Thoracic aorta (tissue), 2 donors: ENCODE data around the gene COL8A1. TPM values are rescaled to one million over a fixed set of nuclear protein-coding genes. Genes with fewer than 3 reads are reported as not detected.

ENCODE experiments used
- ATAC-seq: fragments of 150-250 bp; one replicate; pipeline ENCODE4 v1.8.0; 2017; ENCODE audit warnings: low read depth; ENCODE audit not compliant: insufficient number of reproducible peaks, low FRiP score
- DNase-seq: peaks from one replicate; pipeline ENCODE4 v3.0.0-alpha.2; 2020; ENCODE audit warnings: low spot score
- H3K27ac ChIP-seq, 2 donors: fragments of 200-600 bp; sonication (generic); 1 replicate in 1 of 2; 2 replicates in 1 of 2; pipeline ENCODE4 v1.5.1; 2016; ENCODE audit warnings: mild to moderate bottlenecking in 2 of 2, moderate library complexity in 2 of 2
- H3K27me3 ChIP-seq: fragments of 200-600 bp; sonication (generic); replicated peaks from 2 replicates; pipeline ENCODE4 v1.6.0; 2016; ENCODE audit warnings: mild to moderate bottlenecking; ENCODE audit not compliant: insufficient read depth
- H3K36me3 ChIP-seq: fragments of 200-600 bp; sonication (generic); one replicate; pipeline ENCODE4 v1.5.1; 2016
- H3K4me1 ChIP-seq, 2 donors: fragments of 200-600 bp; sonication (generic); 1 replicate in 1 of 2; 2 replicates in 1 of 2; pipeline versions ENCODE4 v1.5.1 to v1.6.0; 2016; ENCODE audit warnings: low read depth in 2 of 2, mild to moderate bottlenecking in 1 of 2; ENCODE audit not compliant: control insufficient read depth in 1 of 2
- H3K4me3 ChIP-seq: fragments of 200-600 bp; sonication (generic); 2 replicates; pipeline ENCODE4 v1.5.1; 2016; ENCODE audit warnings: mild to moderate bottlenecking
- H3K9me3 ChIP-seq: fragments of 200-600 bp; sonication (generic); 2 replicates; pipeline ENCODE4 v1.5.1; 2016
- total RNA-seq, 2 donors: library from RNA; depleted of rRNA; stranded (reverse); fragments of >200 nt; gene quantifications; one replicate each; pipeline versions ENCODE4 v1.1.0 to v1.2.3, GENCODE V29; 2016
- TF ChIP-seq, protein P1 (sequence below): fragments of 200-600 bp; sonication (generic); IDR thresholded peaks from one replicate; pipeline ENCODE4 v1.5.1; 2019; ENCODE audit warnings: antibody characterized with exemption

COL8A1 gene
- total RNA-seq, 2 donors from 2014 or later = 253 to 916 TPM

DNA sequence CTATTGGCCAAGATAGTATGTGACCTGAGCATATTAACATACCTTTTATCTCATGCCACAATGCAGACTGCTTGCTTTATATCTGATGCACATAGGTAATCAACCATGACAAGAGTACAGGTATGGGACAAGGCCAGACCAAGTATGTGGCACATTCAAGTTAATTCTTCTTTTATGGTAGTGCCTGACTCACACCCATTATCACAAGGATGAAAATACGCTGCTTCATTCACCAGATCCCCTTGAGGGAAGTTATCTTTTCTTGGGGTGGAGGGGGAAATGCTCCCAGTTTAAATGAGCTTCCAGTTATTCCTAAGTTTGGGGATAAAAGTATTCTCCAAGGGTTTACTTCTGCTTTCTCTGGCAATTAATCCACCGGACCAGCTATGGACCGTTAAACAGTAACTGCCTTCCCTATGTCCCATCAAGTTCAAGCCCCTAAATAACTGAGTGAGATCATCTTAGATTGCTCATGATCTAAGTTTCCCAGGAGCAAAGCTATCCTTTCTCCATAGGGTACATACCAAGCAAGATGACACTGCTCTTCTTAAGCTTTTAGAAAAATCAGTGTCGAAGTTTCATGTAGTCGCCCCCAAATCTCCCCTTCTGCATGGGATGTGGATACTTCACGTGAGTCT lies 1.9 kb downstream of the COL8A1 start:
- DNase-seq (no peak), ATAC-seq (no peak)
- Histone ChIP-seq H3K36me3 (no peaks in the 10 kb centered on the region), H3K4me1 (peaks cover 17 to 42% of the 10 kb centered on the region in 2 donors), H3K9me3 (no peaks in the 10 kb centered on the region), H3K27ac (peak overlapping the region; percentile 29 to 97), H3K27me3 (no peaks in the 10 kb centered on the region), H3K4me3 (peak overlapping the region; percentile 74)
- TF ChIP-seq, protein P1, sequence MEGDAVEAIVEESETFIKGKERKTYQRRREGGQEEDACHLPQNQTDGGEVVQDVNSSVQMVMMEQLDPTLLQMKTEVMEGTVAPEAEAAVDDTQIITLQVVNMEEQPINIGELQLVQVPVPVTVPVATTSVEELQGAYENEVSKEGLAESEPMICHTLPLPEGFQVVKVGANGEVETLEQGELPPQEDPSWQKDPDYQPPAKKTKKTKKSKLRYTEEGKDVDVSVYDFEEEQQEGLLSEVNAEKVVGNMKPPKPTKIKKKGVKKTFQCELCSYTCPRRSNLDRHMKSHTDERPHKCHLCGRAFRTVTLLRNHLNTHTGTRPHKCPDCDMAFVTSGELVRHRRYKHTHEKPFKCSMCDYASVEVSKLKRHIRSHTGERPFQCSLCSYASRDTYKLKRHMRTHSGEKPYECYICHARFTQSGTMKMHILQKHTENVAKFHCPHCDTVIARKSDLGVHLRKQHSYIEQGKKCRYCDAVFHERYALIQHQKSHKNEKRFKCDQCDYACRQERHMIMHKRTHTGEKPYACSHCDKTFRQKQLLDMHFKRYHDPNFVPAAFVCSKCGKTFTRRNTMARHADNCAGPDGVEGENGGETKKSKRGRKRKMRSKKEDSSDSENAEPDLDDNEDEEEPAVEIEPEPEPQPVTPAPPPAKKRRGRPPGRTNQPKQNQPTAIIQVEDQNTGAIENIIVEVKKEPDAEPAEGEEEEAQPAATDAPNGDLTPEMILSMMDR = no peak

DNA sequence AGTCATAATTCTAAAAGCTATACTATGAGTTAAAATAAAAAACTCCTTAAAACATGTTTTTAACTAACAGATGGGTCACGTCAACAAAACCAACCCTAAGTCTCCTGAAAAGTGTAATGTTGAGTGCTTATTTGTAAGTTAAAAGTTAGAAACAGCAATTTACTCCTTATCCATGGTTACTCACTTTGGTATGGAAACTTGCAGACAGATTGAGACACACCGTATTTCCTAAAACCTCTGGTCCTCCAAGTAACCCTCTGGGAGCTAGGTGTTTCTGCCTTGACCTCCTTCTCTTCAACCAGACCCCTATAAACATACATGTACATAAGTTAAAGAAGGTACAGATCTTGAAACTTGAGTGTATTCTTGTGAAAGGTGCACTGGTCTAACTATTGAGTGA lies 3.1 kb downstream of the COL8A1 start:
- no peak for DNase-seq
- Histone ChIP-seq H3K36me3 (no peaks in the 10 kb centered on the region), H3K4me3 (peak overlapping the region; percentile 74), H3K27me3 (no peaks in the 10 kb centered on the region), H3K27ac (peak overlapping the region; percentile 29 to 97), H3K9me3 (no peaks in the 10 kb centered on the region), H3K4me1 (peaks cover 16 to 47% of the 10 kb centered on the region in 2 donors)
- ATAC-seq = no peak
- TF ChIP-seq, protein P1 = no peak

DNA sequence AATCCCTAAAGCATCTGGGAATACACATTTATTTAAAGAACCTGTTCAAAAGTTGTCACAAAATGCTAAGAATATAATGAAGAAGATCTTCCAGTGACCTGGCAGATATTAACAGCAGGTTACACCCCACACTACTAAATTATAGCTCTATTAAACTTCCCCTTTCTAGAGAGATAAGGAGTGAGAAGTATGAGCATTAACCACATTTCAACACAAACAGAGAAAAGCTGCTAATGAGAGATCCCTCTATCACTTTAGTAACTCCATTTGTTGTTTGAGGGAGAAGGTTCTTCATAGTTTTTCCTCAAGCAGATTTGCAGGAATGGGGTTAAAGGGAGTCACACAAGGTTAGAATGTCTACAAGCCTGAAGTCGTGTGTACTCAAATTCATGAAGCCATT lies 3.6 kb downstream of the COL8A1 start:
- TF ChIP-seq, protein P1 = no peak
- H3K9me3 ChIP-seq = no peaks in the 10 kb centered on the region
- no peak for DNase-seq
- H3K4me1 ChIP-seq = peaks cover 17 to 52% of the 10 kb centered on the region in 2 donors
- no peaks in the 10 kb centered on the region for H3K27me3 ChIP-seq
- no peaks in the 10 kb centered on the region for H3K36me3 ChIP-seq
- ATAC-seq = no peak
- peak overlapping the region; percentile 29 to 97 for H3K27ac ChIP-seq
- peak overlapping the region; percentile 74 for H3K4me3 ChIP-seq

DNA sequence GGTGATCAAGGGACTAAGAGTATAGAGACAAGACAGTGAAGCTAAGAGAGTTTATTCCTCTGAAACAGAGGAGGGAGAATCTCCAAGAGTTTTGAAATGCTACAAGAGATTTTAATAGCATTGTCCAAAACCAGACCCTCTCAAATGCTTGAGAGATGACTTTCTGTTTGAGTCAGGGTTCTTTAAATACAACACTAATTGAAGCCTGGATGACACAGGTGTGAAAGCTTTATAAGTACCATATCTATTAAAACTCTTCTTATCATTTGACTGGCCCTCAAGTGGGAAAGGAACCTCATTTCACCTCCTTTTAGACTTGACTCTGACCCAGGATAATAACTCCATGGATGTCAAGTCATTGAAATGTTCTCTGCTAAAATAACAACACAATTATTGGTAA lies 5.6 kb downstream of the COL8A1 start:
- TF ChIP-seq, protein P1 = no peak
- H3K27me3 ChIP-seq = no peaks in the 10 kb centered on the region
- no peaks in the 10 kb centered on the region for H3K9me3 ChIP-seq
- H3K36me3 ChIP-seq = no peaks in the 10 kb centered on the region
- no peak for DNase-seq
- peaks cover 24 to 70% of the 10 kb centered on the region in 2 donors for H3K4me1 ChIP-seq
- peak overlapping the region; percentile 74 for H3K4me3 ChIP-seq
- H3K27ac ChIP-seq = peak overlapping the region in 1 of 2 donors; percentile 97
- no peak for ATAC-seq

DNA sequence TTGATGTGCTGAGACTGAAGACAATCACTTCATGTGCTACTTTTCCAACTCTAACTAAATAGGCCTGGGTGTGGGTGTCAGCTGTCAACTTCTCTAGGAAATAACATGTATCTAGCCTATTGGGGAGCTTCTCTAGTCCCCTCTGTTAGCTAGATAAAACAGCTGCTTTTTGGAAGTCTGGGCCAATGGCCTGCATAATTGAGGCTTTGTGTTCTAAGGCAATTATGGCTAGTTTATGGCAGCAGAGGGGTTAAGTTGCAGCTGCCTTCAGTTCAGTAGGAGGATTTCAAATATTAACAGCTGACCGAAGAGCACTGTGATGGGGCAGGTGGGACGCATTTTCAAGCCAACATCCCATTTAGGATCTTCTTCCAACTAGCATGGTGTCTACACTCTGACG lies 6.4 kb downstream of the COL8A1 start:
- Histone ChIP-seq H3K36me3 (no peaks in the 10 kb centered on the region), H3K4me1 (peaks cover 24 to 73% of the 10 kb centered on the region in 2 donors), H3K27me3 (no peaks in the 10 kb centered on the region), H3K27ac (peak overlapping the region; percentile 43 to 97), H3K4me3 (peak overlapping the region; percentile 74), H3K9me3 (no peaks in the 10 kb centered on the region)
- TF ChIP-seq, protein P1 = no peak
- no peak for DNase-seq
- no peak for ATAC-seq
